ENCODE data around the gene CDC42EP4. TPM values are rescaled to one million over a fixed set of nuclear protein-coding genes. Genes with fewer than 3 reads are reported as not detected.

Gene CDC42EP4
- total and polyA plus RNA-seq, 10 of the 15 experiments (the other 5 are each of a cell fraction or from before 2014, with no cell fraction given), result 0.05 to 7.1 (median 2.7) TPM

- TF ChIP-seq EGR1 (IDR thresholded peaks at IDR 0.05; ENCODE audit: borderline replicate concordance in 1 of 2, low read depth in 2 of 2, low read length in 2 of 2) (no peak), IRF5 (IDR thresholded peaks at IDR 0.05; ENCODE audit: borderline replicate concordance) (no peak), IRF4 (IDR thresholded peaks at IDR 0.05; ENCODE audit: low read depth, low read length) (no peak), WRNIP1 (IDR thresholded peaks at IDR 0.05; ENCODE audit: borderline replicate concordance, low read depth, low read length) (no peak)
- POLR2A ChIA-PET, result no interaction called here
- peaks cover 10% of the 10 kb centered on the region; the same call in 1 of the 2 replicates for H3K4me1 ChIP-seq (ENCODE audit: control insufficient read depth, insufficient read depth, low read length)
- no peaks in the 10 kb centered on the region for H3K27me3 ChIP-seq (replicated peaks in 1 of 2; ENCODE audit: control insufficient read depth in 2 of 2, insufficient read depth in 2 of 2, low read length in 1 of 2)
- no peak overlapping the region for H3K9ac ChIP-seq (ENCODE audit: control insufficient read depth, insufficient read depth, low read length)
- intact Hi-C loops (cut with micrococcal nuclease; ENCODE audit: unreplicated experiment), result no loop called here
- no peak for ATAC-seq
- CTCF ChIA-PET, result no interaction called here
- in situ Hi-C loops (cut with MboI), result no loop called here
- H3K36me3 ChIP-seq (ENCODE audit: control insufficient read depth in 2 of 2, insufficient read depth in 2 of 2, low read length in 1 of 2), result no peaks in the 10 kb centered on the region
- H3K4me2 ChIP-seq (ENCODE audit: control insufficient read depth, insufficient read depth), result peak overlapping the region; percentile 56
- RAD21 ChIA-PET (ENCODE audit: unreplicated experiment), result no interaction called here
- SMC1A ChIA-PET (ENCODE audit: uncharacterized antibody, unreplicated experiment), result interaction anchor here (0.9 kb wide), 1 partner anchor 13 kb away, joined by 4 read pairs; no protein-coding TSS in a partner anchor
- BruUV-seq (replicated peaks), result no TSS peak
- peak overlapping the region; percentile 41; the same call in 1 of the 2 replicates for H3K4me3 ChIP-seq
- peaks cover 15% of the 10 kb centered on the region for H3K79me2 ChIP-seq (ENCODE audit: control insufficient read depth, insufficient read depth, low read length)
- DNase-seq (ENCODE audit: low read depth, low spot score), result no peak
- H4K20me1 ChIP-seq (ENCODE audit: control insufficient read depth, insufficient read depth), result no peaks in the 10 kb centered on the region
- no peak overlapping the region for H2AFZ ChIP-seq (ENCODE audit: control insufficient read depth, low read depth, low read length)
- H3K27ac ChIP-seq (ENCODE audit: control insufficient read depth, insufficient read depth), result no peak overlapping the region
- no peak for FAIRE-seq
- WGBS (ENCODE audit: insufficient coverage, insufficient replicate concordance, low lambda C conversion rate, missing lambda C conversion rate), result 15% methylated on average over 8 of the region's 8 CpGs
- H3K9me3 ChIP-seq (replicated peaks; ENCODE audit: control insufficient read depth, insufficient read depth, low read length), result no peaks in the 10 kb centered on the region
Observed at GRCh38 chr17:73304438-73304837, 7.4 kb downstream of the CDC42EP4 start.

- in situ Hi-C loops (cut with MboI), result no loop called here
- no peak for TF ChIP-seq NR2C1 (IDR thresholded peaks at IDR 0.05)
- TF ChIP-seq ATF2 (IDR thresholded peaks at IDR 0.05; ENCODE audit: low read length), result no peak
- TF ChIP-seq BCLAF1 (IDR thresholded peaks at IDR 0.05), result no peak
- no peak for TF ChIP-seq PAX5 (IDR thresholded peaks at IDR 0.05; ENCODE audit: borderline replicate concordance, low read depth, low read length)
- no peak for TF ChIP-seq CHD4 (IDR thresholded peaks at IDR 0.05)
- TF ChIP-seq MLLT1 (IDR thresholded peaks at IDR 0.05), result no peak
Observed at GRCh38 chr17:73302189-73302588, 9.6 kb downstream of the CDC42EP4 start.

More at GRCh38 chr17:73302189-73302588, 9.6 kb downstream of the CDC42EP4 start:
- CTCF ChIA-PET, result interaction anchor here (0.6 to 2.6 kb wide), 4 partner anchors 11 to 68 kb away, joined by 3 to 8 read pairs (median 6); no protein-coding TSS in a partner anchor
- RAD21 ChIA-PET (ENCODE audit: unreplicated experiment), result interaction anchor here (1.0 to 2.1 kb wide), 5 partner anchors 9 to 68 kb away, joined by 3 to 5 read pairs (median 4); no protein-coding TSS in a partner anchor
- H3K4me2 ChIP-seq (ENCODE audit: control insufficient read depth, insufficient read depth), result no peak overlapping the region
- no peak overlapping the region for H3K4me3 ChIP-seq
- intact Hi-C loops (cut with micrococcal nuclease; ENCODE audit: unreplicated experiment), result no loop called here
- ATAC-seq, result no peak
- H3K4me1 ChIP-seq (ENCODE audit: control insufficient read depth, insufficient read depth, low read length), result peaks cover 14% of the 10 kb centered on the region
- H3K9me3 ChIP-seq (replicated peaks; ENCODE audit: control insufficient read depth, insufficient read depth, low read length), result no peaks in the 10 kb centered on the region
- POLR2A ChIA-PET, result interaction anchor here (1.3 to 1.5 kb wide), 2 partner anchors 8 to 9 kb away, joined by 4 to 5 read pairs; no protein-coding TSS in a partner anchor
- H3K9ac ChIP-seq (ENCODE audit: control insufficient read depth, insufficient read depth, low read length), result no peak overlapping the region
- no peaks in the 10 kb centered on the region for H4K20me1 ChIP-seq (ENCODE audit: control insufficient read depth, insufficient read depth)
- SMC1A ChIA-PET (ENCODE audit: uncharacterized antibody, unreplicated experiment), result interaction anchor here (1.0 to 2.0 kb wide), 3 partner anchors 11 to 743 kb away, joined by 3 to 9 read pairs (median 4); no protein-coding TSS in a partner anchor
- 71% methylated on average over 3 of the region's 3 CpGs for WGBS (ENCODE audit: insufficient coverage, insufficient replicate concordance, low lambda C conversion rate, missing lambda C conversion rate)
- H3K36me3 ChIP-seq (ENCODE audit: control insufficient read depth in 2 of 2, insufficient read depth in 2 of 2, low read length in 1 of 2), result no peaks in the 10 kb centered on the region
- no peaks in the 10 kb centered on the region for H3K27me3 ChIP-seq (replicated peaks in 1 of 2; ENCODE audit: control insufficient read depth in 2 of 2, insufficient read depth in 2 of 2, low read length in 1 of 2)
- no peak overlapping the region for H3K27ac ChIP-seq (ENCODE audit: control insufficient read depth, insufficient read depth)
- FAIRE-seq, result no peak
- peaks cover 11% of the 10 kb centered on the region for H3K79me2 ChIP-seq (ENCODE audit: control insufficient read depth, insufficient read depth, low read length)
- H2AFZ ChIP-seq (ENCODE audit: control insufficient read depth, low read depth, low read length), result no peak overlapping the region
- no peak for DNase-seq (ENCODE audit: low read depth, low spot score)
- no TSS peak for BruUV-seq (replicated peaks)

Measured in GM12878 (cell line).